ENCODE measurements around the gene FYB1.
"Not testable (repeated sequence)": the region's sequence is repeated elsewhere in the genome, so short reads cannot be mapped to it uniquely, and the experiment has no call there.

Gene FYB1

DNA sequence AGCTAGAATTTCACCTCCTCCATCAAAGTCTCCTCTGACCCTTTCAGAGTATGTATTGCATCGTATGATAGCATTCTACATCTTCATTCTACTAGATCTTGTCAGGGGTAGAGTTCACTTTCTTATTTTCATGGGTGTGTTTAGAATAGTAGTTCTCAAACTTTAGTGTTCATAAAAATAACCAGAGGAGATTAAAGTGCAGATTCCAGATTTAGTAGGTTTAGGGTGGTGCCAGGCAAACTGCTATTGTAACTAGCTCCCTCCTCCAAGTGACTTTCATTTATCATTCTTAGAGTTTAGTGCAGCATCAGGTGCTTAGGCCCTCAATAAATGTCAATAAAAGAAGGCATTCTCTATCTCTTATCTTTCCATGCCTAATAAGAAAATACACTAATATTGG is 7.2 kb upstream of the FYB1 start:
- no peak overlapping the region for H3K27ac ChIP-seq
- no peak overlapping the region for H3K4me3 ChIP-seq
- TF ChIP-seq, protein P1, sequence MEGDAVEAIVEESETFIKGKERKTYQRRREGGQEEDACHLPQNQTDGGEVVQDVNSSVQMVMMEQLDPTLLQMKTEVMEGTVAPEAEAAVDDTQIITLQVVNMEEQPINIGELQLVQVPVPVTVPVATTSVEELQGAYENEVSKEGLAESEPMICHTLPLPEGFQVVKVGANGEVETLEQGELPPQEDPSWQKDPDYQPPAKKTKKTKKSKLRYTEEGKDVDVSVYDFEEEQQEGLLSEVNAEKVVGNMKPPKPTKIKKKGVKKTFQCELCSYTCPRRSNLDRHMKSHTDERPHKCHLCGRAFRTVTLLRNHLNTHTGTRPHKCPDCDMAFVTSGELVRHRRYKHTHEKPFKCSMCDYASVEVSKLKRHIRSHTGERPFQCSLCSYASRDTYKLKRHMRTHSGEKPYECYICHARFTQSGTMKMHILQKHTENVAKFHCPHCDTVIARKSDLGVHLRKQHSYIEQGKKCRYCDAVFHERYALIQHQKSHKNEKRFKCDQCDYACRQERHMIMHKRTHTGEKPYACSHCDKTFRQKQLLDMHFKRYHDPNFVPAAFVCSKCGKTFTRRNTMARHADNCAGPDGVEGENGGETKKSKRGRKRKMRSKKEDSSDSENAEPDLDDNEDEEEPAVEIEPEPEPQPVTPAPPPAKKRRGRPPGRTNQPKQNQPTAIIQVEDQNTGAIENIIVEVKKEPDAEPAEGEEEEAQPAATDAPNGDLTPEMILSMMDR (IDR thresholded peaks at IDR 0.05): no peak
- DNase-seq (ENCODE audit: low spot score): no peak

DNA sequence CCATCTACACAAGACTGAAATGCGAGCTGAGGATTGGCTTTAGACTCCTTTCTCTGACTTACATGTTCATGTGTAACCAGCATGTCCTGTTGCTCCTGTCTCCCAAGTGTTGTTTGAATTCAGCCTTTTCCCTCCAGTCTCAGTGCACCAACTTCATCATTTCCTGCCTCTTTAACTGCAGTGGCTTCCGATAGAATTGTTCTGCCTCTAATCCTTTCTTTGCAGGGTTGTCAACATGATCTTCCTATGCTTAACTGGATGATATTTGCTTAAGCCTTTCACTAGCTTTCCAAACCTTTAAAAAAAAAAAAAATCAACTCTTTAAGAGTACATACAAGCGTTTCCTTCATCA is 6.7 kb upstream of the FYB1 start:
- Histone ChIP-seq H3K27ac (no peak overlapping the region), H3K4me3 (no peak overlapping the region)
- no peak for DNase-seq (ENCODE audit: low spot score)
- TF ChIP-seq, protein P1 (IDR thresholded peaks at IDR 0.05): no peak

DNA sequence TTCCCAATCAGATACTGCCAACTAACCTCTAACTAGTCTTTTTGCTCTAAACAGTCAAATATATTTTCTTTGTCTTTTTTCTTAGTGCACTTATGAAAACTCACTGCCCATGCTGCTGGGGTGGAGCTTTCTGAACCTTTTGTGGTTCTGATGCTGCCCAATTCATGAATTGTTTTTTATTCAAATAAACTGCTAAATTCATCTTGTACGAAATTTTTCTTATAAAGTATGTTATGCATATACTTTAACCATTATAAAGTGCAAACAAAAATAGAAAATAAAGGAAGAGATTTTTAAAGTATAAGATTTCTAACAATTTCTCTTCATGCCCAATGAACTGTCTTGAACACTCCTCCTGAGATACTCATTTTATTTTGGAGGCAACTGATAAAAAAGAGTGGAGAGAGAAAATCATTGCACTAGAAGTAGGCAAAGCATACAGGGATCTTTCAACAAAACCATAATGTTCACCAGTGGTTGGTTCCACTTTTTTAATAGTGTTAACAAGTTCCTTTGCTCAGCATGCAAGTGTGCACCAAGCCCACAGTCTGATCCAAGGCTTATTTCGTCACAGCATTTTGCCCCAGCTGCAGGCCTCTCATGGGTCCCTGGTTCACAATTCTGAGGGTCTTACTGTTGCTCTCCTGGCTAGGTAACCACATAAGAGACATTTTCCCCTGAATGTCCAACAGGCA is 6.2 kb upstream of the FYB1 start:
- Histone ChIP-seq H3K27ac (no peak overlapping the region), H3K4me3 (no peak overlapping the region)
- no peak for DNase-seq (ENCODE audit: low spot score)

DNA sequence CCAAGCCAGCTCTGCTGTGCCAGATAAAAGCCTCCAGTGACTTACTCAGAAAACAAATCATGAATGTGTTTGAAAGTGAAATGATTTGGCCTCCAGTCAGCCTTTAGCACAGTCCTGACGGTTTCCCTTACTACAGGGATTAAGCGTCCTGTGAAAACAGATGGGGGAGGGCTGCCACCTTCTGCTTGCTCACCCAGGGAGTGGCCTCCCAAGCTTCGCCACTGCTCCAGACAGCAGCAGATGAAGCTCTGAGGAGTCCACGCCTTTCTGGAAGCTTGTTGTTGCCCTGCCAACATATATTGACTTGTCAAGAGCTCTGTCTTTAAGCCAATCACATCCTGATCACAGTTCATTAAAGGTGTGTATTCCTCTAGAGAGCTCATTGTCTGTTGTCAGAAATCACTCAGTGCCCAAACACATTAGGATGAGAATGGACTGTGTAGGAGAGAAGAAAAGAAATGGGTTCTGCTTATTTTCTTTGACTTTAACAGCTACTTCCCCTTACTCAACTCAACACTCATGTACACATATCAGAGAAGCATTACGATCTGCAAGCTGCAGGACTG is 4.9 kb upstream of the FYB1 start:
- TF ChIP-seq, protein P1 (IDR thresholded peaks at IDR 0.05): no peak
- DNase-seq (ENCODE audit: low spot score): no peak
- Histone ChIP-seq H3K27ac (peak overlapping the region in 1 of 2 donors; percentile 58), H3K4me3 (no peak overlapping the region)

More for the DNA sequence above, 6.2 kb upstream of the FYB1 start:
- TF ChIP-seq, protein P1 (IDR thresholded peaks at IDR 0.05): no peak

DNA sequence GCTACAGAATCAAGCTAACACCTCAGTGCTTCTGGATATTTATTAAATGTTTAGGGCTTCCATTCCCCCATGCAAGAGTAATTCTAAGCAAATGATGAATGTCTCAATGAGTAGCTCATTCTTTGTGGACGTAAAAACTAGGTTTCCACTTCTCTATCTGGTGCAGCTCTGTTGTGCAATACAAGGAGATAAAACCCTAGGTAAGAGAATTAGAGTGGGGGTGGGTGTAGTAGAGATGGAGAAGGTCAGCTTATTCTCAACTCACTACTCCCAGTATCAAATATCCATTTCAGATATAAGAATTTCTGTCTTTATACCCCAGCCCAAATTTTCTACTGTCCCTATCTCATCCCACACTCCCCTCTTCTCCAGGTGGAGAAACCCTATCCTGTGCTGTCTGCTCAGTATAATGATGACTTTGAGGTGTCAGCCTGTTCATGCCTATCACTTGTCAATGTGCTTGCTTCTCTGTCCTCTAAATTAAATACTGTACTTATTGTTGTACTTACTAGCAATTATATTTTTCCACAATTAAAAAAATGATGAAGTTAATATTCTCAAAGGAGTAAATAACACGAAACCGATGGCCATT is 4.3 kb upstream of the FYB1 start:
- TF ChIP-seq, protein P1 (IDR thresholded peaks at IDR 0.05): no peak
- DNase-seq (ENCODE audit: low spot score): no peak
- Histone ChIP-seq H3K4me3 (no peak overlapping the region), H3K27ac (peak overlapping the region in 1 of 2 donors; percentile 58)

DNA sequence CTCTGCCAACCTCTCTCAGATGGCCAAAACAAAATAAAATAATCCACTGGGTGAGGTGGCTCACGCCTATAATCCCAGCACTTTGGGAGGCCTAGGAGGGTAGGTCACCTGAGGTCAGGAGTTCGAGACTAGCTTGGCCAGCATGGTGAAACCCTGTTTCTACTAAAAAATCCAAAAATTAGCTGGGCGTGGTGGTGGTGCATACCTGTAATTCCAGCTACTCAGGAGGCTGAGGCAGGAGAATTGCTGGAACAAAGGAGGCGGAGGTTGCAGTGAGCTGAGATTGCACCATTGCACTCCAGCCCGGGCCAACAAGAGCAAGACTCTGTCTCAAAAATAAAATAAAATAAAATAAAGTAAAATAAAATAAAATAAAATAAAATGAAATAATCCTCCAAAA is 2.3 kb upstream of the FYB1 start:
- not testable (repeated sequence) for H3K27ac ChIP-seq; H3K4me3 ChIP-seq; DNase-seq (ENCODE audit: low spot score)

DNA sequence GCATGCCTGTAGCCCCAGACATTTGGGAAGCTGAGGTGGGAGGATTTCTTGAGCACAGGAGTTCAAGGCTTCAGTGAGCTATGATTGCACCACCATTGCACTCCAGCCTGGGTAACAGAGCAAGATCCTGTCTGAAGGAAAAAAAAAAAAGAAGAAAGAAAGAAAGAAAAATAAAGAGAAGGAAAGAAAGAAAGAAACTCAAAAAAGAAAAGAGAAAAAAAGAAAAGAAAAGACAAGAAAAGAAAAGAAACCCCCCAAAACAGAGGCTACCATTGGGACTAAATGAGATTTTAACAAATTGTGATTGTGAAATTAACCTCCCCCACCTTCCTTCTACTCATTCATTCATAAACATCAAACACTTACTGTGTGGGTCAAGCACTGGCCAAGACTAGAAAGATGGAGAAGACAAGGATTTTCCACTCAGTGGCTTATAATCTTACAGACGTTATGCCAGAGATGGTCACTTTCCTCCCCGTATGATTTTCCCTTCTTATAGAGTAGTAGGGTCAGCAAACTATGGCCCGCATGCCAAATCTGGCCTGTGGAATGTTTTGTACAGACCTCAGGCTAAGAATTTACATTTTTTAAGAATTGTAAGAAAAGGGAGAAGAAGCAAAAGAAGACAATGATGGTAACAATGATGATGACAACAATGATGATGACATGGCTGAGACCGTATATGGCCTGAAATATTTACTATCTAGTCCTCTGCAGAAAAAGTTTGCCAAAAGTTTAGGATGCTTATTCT is 1.1 kb upstream of the FYB1 start:
- no peak overlapping the region for H3K4me3 ChIP-seq
- no peak overlapping the region for H3K27ac ChIP-seq
- DNase-seq (ENCODE audit: low spot score): no peak
- TF ChIP-seq, protein P1 (IDR thresholded peaks at IDR 0.05): no peak

Measured in coronary artery (tissue), 2 donors.